K562 (cell line): ENCODE data around the gene ZNF723. TPM values are rescaled to one million over a fixed set of nuclear protein-coding genes. Genes with fewer than 3 reads are reported as not detected.

ENCODE experiments used
- ATAC-seq: fragments of 200-7000 bp; cut with Tn5 transposase; 3 replicates; pipeline ENCODE4 v1.9.1; 2020; ENCODE audit warnings: moderate library complexity
- BruUV-seq: library from RNA; stranded (reverse); fragments of 400-500 nt; replicated peaks from 2 replicates; lab custom pipeline; 2021; lab: Mats Ljungman, UMichigan
- CTCF ChIA-PET: fragments of 300-600 bp; formaldehyde crosslinking; extraction: SDS; loops from one replicate; lab custom pipeline; 2021; ENCODE audit warnings: low intra/inter-chr PET ratio; lab: Yijun Ruan, JAX
- POLR2A ChIA-PET: fragments of 300-600, 350-650 bp; sonication (Branson Sonifier 250); formaldehyde crosslinking; extraction: SDS; loops from one replicate; lab custom pipeline; 2021; ENCODE audit warnings: antibody characterized with exemption, inconsistent platforms; lab: Yijun Ruan, JAX
- DNase-seq, 4 experiments: peaks; one replicate each; pipeline versions ENCODE4 v3.0.0 to v3.0.0-alpha.2; 2011 to 2018; ENCODE audit warnings: low spot score in 3 of 4, mixed read lengths in 3 of 4; ENCODE audit errors: extremely low read depth in 1 of 4
- FAIRE-seq: peaks from 2 replicates; lab custom pipeline; 2011; peaks lifted over from hg19 to GRCh38; lab: Jason Lieb, UNC
- H2AFZ ChIP-seq: 2 replicates; pipeline ENCODE4 v1.6.0; 2011; ENCODE audit warnings: low read depth, low read length, control low read depth, inconsistent platforms
- H3K27ac ChIP-seq: fragments of 200-600 bp; 3 replicates; pipeline ENCODE4 v1.8.0; 2011; ENCODE audit warnings: low read depth, mild to moderate bottlenecking, control low read depth, inconsistent platforms, low read length, moderate library complexity, mixed read lengths; ENCODE audit errors: extremely low read depth
- H3K27me3 ChIP-seq, 2 experiments: fragments of 300-600 bp in 1 of 2; 2 replicates in 1 of 2; 3 replicates in 1 of 2; pipeline versions ENCODE4 v1.6.0 to v1.8.0; 2011; ENCODE audit warnings: inconsistent platforms in 2 of 2, low read length in 2 of 2, mild to moderate bottlenecking in 1 of 2, mixed read lengths in 1 of 2, moderate library complexity in 1 of 2; ENCODE audit not compliant: control insufficient read depth in 2 of 2, insufficient read depth in 2 of 2
- H3K36me3 ChIP-seq: fragments of 300-600 bp; 3 replicates; pipeline ENCODE4 v1.8.0; 2011; ENCODE audit warnings: mild to moderate bottlenecking, low read length, inconsistent platforms; ENCODE audit not compliant: control insufficient read depth, insufficient read depth
- H3K4me1 ChIP-seq, 2 experiments: fragments of 200-600 bp in 1 of 2; replicated peaks in 1 of 2; 2 replicates in 1 of 2; 3 replicates in 1 of 2; pipeline versions ENCODE4 v1.5.1 to v1.8.0; 2011; ENCODE audit warnings: inconsistent platforms in 2 of 2, low read length in 2 of 2, mild to moderate bottlenecking in 1 of 2, mixed read lengths in 1 of 2, moderate library complexity in 1 of 2; ENCODE audit not compliant: control insufficient read depth in 2 of 2, insufficient read depth in 2 of 2
- H3K4me2 ChIP-seq: 2 replicates; pipeline ENCODE4 v1.6.1; 2011; ENCODE audit warnings: low read length, control low read depth, inconsistent platforms, mixed read lengths; ENCODE audit not compliant: insufficient read depth
- H3K4me3 ChIP-seq: fragments of 200-600 bp; sonication (generic), shearing (Covaris generic); 2 replicates; pipeline ENCODE4 v1.5.1; 2016; ENCODE audit warnings: control low read depth, inconsistent platforms
- H3K79me2 ChIP-seq: fragments of 200-600 bp; 3 replicates; pipeline ENCODE4 v1.8.0; 2011; ENCODE audit warnings: low read length, inconsistent platforms; ENCODE audit not compliant: control insufficient read depth, insufficient read depth
- H3K9ac ChIP-seq, 2 experiments: 2 replicates each; pipeline versions ENCODE4 v1.6.0 to v1.6.1; 2011; ENCODE audit warnings: low read depth in 2 of 2, low read length in 2 of 2, control low read depth in 1 of 2, inconsistent platforms in 1 of 2, mild to moderate bottlenecking in 1 of 2, mixed read lengths in 1 of 2; ENCODE audit not compliant: insufficient read depth in 1 of 2
- H3K9me1 ChIP-seq: one replicate; pipeline ENCODE4 v1.6.0; 2011; ENCODE audit warnings: inconsistent platforms, mild to moderate bottlenecking, low read length, moderate library complexity; ENCODE audit not compliant: control insufficient read depth, insufficient read depth
- H3K9me3 ChIP-seq: replicated peaks from 2 replicates; pipeline ENCODE4 v1.5.1; 2011; ENCODE audit warnings: low read depth, low read length, inconsistent platforms; ENCODE audit not compliant: control insufficient read depth, insufficient read depth
- H4K20me1 ChIP-seq: replicated peaks from 2 replicates; pipeline ENCODE4 v1.6.1; 2011; ENCODE audit warnings: low read length, inconsistent platforms, mixed read lengths; ENCODE audit not compliant: control insufficient read depth, insufficient read depth
- CCNT2 ChIP-seq: IDR thresholded peaks from 2 replicates; pipeline ENCODE4 v1.6.1; 2011; ENCODE audit warnings: borderline replicate concordance, low read depth, mild to moderate bottlenecking, moderate library complexity, mixed read lengths, low read length; ENCODE audit not compliant: insufficient read length; ENCODE audit errors: extremely low read depth
- CHD1 ChIP-seq: fragments of 200-600 bp; sonication (generic); IDR thresholded peaks from one replicate; pipeline ENCODE4 v1.6.1; 2012; ENCODE audit warnings: mild to moderate bottlenecking, moderate library complexity, low read length, inconsistent platforms
- ELF4 ChIP-seq: fragments of 450-650 bp; formaldehyde crosslinking; IDR thresholded peaks from 2 replicates; pipeline ENCODE4 v1.4.0; 2022; ENCODE audit warnings: missing genetic modification characterization
- HOXB6 ChIP-seq: fragments of 250-450 bp; sonication (Bioruptor Pico); IDR thresholded peaks from 2 replicates; pipeline ENCODE4 v1.5.1; 2022; ENCODE audit warnings: mild to moderate bottlenecking, borderline replicate concordance
- POLR2G ChIP-seq: fragments of 200-400 bp; formaldehyde crosslinking; IDR thresholded peaks from 2 replicates; pipeline ENCODE4 v1.6.1; 2017; ENCODE audit warnings: low read depth, mild to moderate bottlenecking, antibody characterized with exemption, low read length, moderate library complexity
- SRSF3 ChIP-seq: fragments of 200-400 bp; formaldehyde crosslinking; IDR thresholded peaks from 2 replicates; pipeline ENCODE4 v1.6.1; 2016; ENCODE audit warnings: mild to moderate bottlenecking, low read length, moderate library complexity; ENCODE audit not compliant: insufficient read depth
- TAF7 ChIP-seq: fragments of 450-650 bp; IDR thresholded peaks from 2 replicates; pipeline ENCODE4 v1.6.1; 2016; ENCODE audit warnings: missing genetic modification characterization, missing compliant biosample characterization
- ZNF41 ChIP-seq: fragments of 250-450 bp; sonication (Bioruptor Pico); conservative IDR thresholded peaks from 2 replicates; pipeline ENCODE4 v1.4.0; 2020; ENCODE audit warnings: mild to moderate bottlenecking
- WGBS: fragments of 100-300 bp; shearing (Covaris generic); methylation state at CpG from one replicate; pipeline ENCODE4 v1.1.6; 2016; ENCODE audit warnings: low coverage, mixed read lengths; ENCODE audit not compliant: insufficient coverage; ENCODE audit errors: missing lambda C conversion rate; 5-methylcytosine and 5-hydroxymethylcytosine counted together
- in situ Hi-C: fragments of 300-500 bp; cut with MboI; formaldehyde crosslinking; loops from 4 replicates; pipeline ENCODE4 v1.15.0; 2018; ENCODE audit warnings: inconsistent platforms, mixed read lengths
- intact Hi-C: fragments of 100-400 bp; cut with micrococcal nuclease; formaldehyde crosslinking; loops from 2 replicates; pipeline ENCODE4 v1.14.2; 2022
- polyA plus RNA-seq, 8 experiments: library from polyadenylated mRNA; depleted of rRNA in 4 of 8; stranded (reverse) in 5 of 8; unstranded in 3 of 8; fragments of >200 nt; fragmentation: Nextera tagmentation in 2 of 8; fragmentation: Illumina TruSeq in 1 of 8; extraction: Ambion mirVana in 2 of 8; extraction: Trizol in 1 of 8; gene quantifications; 2 replicates each; pipeline versions ENCODE4 v1.2.1 to v1.2.3, GENCODE V29; 2011 to 2014; ENCODE audit warnings: inconsistent platforms in 1 of 8, missing spikeins in 1 of 8
- total RNA-seq, 7 experiments: library from RNA; depleted of rRNA in 6 of 7; stranded (reverse); fragments of >200 nt in 6 of 7; fragmentation: Illumina TruSeq in 2 of 7; extraction: Trizol in 2 of 7; gene quantifications; 2 replicates each; pipeline versions ENCODE4 v1.2.1 to v1.2.3, GENCODE V29; 2011 to 2021; ENCODE audit warnings: low replicate concordance in 1 of 7
- TF ChIP-seq, protein P1 (sequence below): sonication (generic); formaldehyde crosslinking; IDR thresholded peaks from 2 replicates; pipeline ENCODE4 v1.8.0; 2022; ENCODE audit warnings: missing genetic modification reagents, mild to moderate bottlenecking, borderline replicate concordance
- TF ChIP-seq, protein P2 (sequence below): IDR thresholded peaks from 3 replicates; pipeline ENCODE4 v1.6.1; 2011; ENCODE audit warnings: borderline replicate concordance, mild to moderate bottlenecking, moderate library complexity; ENCODE audit not compliant: insufficient read length; ENCODE audit errors: extremely low read depth

ZNF723 gene
- total and polyA plus RNA-seq, 9 of the 15 experiments (the other 6 are each of a cell fraction or from before 2014, with no cell fraction given): 0.07 to 0.18 (median 0.11) TPM; not detected in 6

GRCh38 chr19:22814124-22814523 lies 18.0 kb upstream of the ZNF723 start:
- no peak overlapping the region for H3K4me3 ChIP-seq
- WGBS: 0% methylated on average over 2 of the region's 2 CpGs
- in situ Hi-C loops (no loop called here), intact Hi-C loops (no loop called here)
- ChIA-PET POLR2A (no interaction called here), CTCF (no interaction called here)
- no peaks in the 10 kb centered on the region for H3K79me2 ChIP-seq
- H4K20me1 ChIP-seq: no peaks in the 10 kb centered on the region
- no peak for TF ChIP-seq SRSF3
- no peak for TF ChIP-seq POLR2G
- TF ChIP-seq ZNF41: no peak
- TF ChIP-seq ELF4: no peak
- TF ChIP-seq TAF7 (tag): no peak
- no peak for TF ChIP-seq CHD1
- TF ChIP-seq, protein P1, sequence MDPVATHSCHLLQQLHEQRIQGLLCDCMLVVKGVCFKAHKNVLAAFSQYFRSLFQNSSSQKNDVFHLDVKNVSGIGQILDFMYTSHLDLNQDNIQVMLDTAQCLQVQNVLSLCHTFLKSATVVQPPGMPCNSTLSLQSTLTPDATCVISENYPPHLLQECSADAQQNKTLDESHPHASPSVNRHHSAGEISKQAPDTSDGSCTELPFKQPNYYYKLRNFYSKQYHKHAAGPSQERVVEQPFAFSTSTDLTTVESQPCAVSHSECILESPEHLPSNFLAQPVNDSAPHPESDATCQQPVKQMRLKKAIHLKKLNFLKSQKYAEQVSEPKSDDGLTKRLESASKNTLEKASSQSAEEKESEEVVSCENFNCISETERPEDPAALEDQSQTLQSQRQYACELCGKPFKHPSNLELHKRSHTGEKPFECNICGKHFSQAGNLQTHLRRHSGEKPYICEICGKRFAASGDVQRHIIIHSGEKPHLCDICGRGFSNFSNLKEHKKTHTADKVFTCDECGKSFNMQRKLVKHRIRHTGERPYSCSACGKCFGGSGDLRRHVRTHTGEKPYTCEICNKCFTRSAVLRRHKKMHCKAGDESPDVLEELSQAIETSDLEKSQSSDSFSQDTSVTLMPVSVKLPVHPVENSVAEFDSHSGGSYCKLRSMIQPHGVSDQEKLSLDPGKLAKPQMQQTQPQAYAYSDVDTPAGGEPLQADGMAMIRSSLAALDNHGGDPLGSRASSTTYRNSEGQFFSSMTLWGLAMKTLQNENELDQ (CRISPR knock-in tag): no peak
- TF ChIP-seq, protein P2, sequence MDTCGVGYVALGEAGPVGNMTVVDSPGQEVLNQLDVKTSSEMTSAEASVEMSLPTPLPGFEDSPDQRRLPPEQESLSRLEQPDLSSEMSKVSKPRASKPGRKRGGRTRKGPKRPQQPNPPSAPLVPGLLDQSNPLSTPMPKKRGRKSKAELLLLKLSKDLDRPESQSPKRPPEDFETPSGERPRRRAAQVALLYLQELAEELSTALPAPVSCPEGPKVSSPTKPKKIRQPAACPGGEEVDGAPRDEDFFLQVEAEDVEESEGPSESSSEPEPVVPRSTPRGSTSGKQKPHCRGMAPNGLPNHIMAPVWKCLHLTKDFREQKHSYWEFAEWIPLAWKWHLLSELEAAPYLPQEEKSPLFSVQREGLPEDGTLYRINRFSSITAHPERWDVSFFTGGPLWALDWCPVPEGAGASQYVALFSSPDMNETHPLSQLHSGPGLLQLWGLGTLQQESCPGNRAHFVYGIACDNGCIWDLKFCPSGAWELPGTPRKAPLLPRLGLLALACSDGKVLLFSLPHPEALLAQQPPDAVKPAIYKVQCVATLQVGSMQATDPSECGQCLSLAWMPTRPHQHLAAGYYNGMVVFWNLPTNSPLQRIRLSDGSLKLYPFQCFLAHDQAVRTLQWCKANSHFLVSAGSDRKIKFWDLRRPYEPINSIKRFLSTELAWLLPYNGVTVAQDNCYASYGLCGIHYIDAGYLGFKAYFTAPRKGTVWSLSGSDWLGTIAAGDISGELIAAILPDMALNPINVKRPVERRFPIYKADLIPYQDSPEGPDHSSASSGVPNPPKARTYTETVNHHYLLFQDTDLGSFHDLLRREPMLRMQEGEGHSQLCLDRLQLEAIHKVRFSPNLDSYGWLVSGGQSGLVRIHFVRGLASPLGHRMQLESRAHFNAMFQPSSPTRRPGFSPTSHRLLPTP: no peak
- no peak for TF ChIP-seq HOXB6
- TF ChIP-seq CCNT2: no peak
- H2AFZ ChIP-seq: no peak overlapping the region
- no peak overlapping the region for H3K27ac ChIP-seq
- H3K4me2 ChIP-seq: no peak overlapping the region
- H3K9me1 ChIP-seq: no peaks in the 10 kb centered on the region
- H3K9me3 ChIP-seq: peaks cover 2% of the 10 kb centered on the region; the same call in 1 of the 2 replicates
- H3K9ac ChIP-seq: no peak overlapping the region
- DNase-seq: no peak
- no peaks in the 10 kb centered on the region for H3K27me3 ChIP-seq
- no peak for FAIRE-seq
- no peak for ATAC-seq
- H3K4me1 ChIP-seq: no peaks in the 10 kb centered on the region
- H3K36me3 ChIP-seq: no peaks in the 10 kb centered on the region
- no TSS peak for BruUV-seq
